ENCODE results near the gene ADRA1B. TPM values are rescaled to one million over a fixed set of nuclear protein-coding genes. Genes with fewer than 3 reads are reported as not detected.

The ADRA1B gene
- total and polyA plus RNA-seq, 10 of the 15 experiments (the other 5 are each of a cell fraction or from before 2014, with no cell fraction given) = 0.04 TPM; not detected in 9

GRCh38 chr5:159911349-159911748 lies 4.9 kb upstream of the ADRA1B start (continued):
- TF ChIP-seq NFYA (IDR thresholded peaks at IDR 0.05; ENCODE audit: borderline replicate concordance, low read depth, low read length) = no peak
- no peak for TF ChIP-seq E2F8 (IDR thresholded peaks at IDR 0.05; ENCODE audit: low read depth, partially characterized antibody)

- no TSS peak for BruUV-seq (replicated peaks)
- CTCF ChIA-PET = no interaction called here
Measured at GRCh38 chr5:159912033-159912800, 4.1 kb upstream of the ADRA1B start.

More at GRCh38 chr5:159912033-159912800, 4.1 kb upstream of the ADRA1B start:
- H3K4me2 ChIP-seq (ENCODE audit: control insufficient read depth, insufficient read depth) = no peak overlapping the region
- no peaks in the 10 kb centered on the region for H3K79me2 ChIP-seq (ENCODE audit: control insufficient read depth, insufficient read depth, low read length)
- RAD21 ChIA-PET (ENCODE audit: unreplicated experiment) = no interaction called here
- H3K4me1 ChIP-seq (ENCODE audit: control insufficient read depth, insufficient read depth, low read length) = no peaks in the 10 kb centered on the region
- POLR2A ChIA-PET = no interaction called here
- no peak overlapping the region for H3K9ac ChIP-seq (ENCODE audit: control insufficient read depth, insufficient read depth, low read length)
- H2AFZ ChIP-seq (ENCODE audit: control insufficient read depth, low read depth, low read length) = no peak overlapping the region
- no peak for TF ChIP-seq SUZ12 (IDR thresholded peaks at IDR 0.05; ENCODE audit: unreplicated experiment)
- TF ChIP-seq BHLHE40 (IDR thresholded peaks at IDR 0.05; ENCODE audit: borderline replicate concordance in 1 of 2, low read depth in 2 of 2, low read length in 1 of 2) = no peak
- TF ChIP-seq SMAD1 (IDR thresholded peaks at IDR 0.05; ENCODE audit: low read depth, partially characterized antibody) = no peak
- no peak for TF ChIP-seq RELA (IDR thresholded peaks at IDR 0.05; ENCODE audit: borderline replicate concordance, partially characterized antibody)
- in situ Hi-C loops (cut with MboI) (loop anchor here (10.0 kb wide), 1 partner anchor 467 kb away; no protein-coding TSS in a partner anchor), intact Hi-C loops (cut with micrococcal nuclease; ENCODE audit: unreplicated experiment) (loop anchor here (10.0 kb wide), 1 partner anchor 577 kb away; the partner anchor contains the start of gene IL12B)
- ATAC-seq (no peak), FAIRE-seq (no peak), DNase-seq (ENCODE audit: low read depth, low spot score) (no peak)
- H3K4me3 ChIP-seq = no peak overlapping the region
- H3K27ac ChIP-seq (ENCODE audit: control insufficient read depth, insufficient read depth) = no peak overlapping the region
- no peaks in the 10 kb centered on the region for H3K36me3 ChIP-seq (ENCODE audit: control insufficient read depth in 2 of 2, insufficient read depth in 2 of 2, low read length in 1 of 2)
- 43% methylated on average over 4 of the region's 4 CpGs for WGBS (ENCODE audit: insufficient coverage, insufficient replicate concordance, low lambda C conversion rate, missing lambda C conversion rate)
- no peaks in the 10 kb centered on the region for H4K20me1 ChIP-seq (ENCODE audit: control insufficient read depth, insufficient read depth)
- SMC1A ChIA-PET (ENCODE audit: uncharacterized antibody, unreplicated experiment) = interaction anchor here (1.2 to 1.3 kb wide), 3 partner anchors 408 to 581 kb away, joined by 3 read pairs; no protein-coding TSS in a partner anchor
- peaks cover 6 to 10% of the 10 kb centered on the region in 2 experiments for H3K27me3 ChIP-seq (replicated peaks in 1 of 2; ENCODE audit: control insufficient read depth in 2 of 2, insufficient read depth in 2 of 2, low read length in 1 of 2)
- H3K9me3 ChIP-seq (replicated peaks; ENCODE audit: control insufficient read depth, insufficient read depth, low read length) = no peaks in the 10 kb centered on the region
